Trophoblast cell (in vitro differentiated cells and primary cell): Measurements from ENCODE around the gene ADARB1.
A peak's percentile ranks its signal among the peaks of the same experiment; 100 is the strongest.

Experiments
- DNase-seq, 2 donors: peaks; one replicate each; pipeline ENCODE4 v3.0.0-alpha.2; 2016
- H2AFZ ChIP-seq: 2 replicates; pipeline ENCODE4 v1.6.1; 2013; ENCODE audit warnings: low read length, moderate library complexity, mild to moderate bottlenecking; ENCODE audit not compliant: insufficient read depth, poor library complexity
- H2AK5ac ChIP-seq: 2 replicates; pipeline ENCODE4 v1.6.1; 2013; ENCODE audit warnings: mild to moderate bottlenecking, low read length
- H2BK120ac ChIP-seq: 2 replicates; pipeline ENCODE4 v1.6.1; 2013; ENCODE audit warnings: low read length, mild to moderate bottlenecking, moderate library complexity; ENCODE audit not compliant: insufficient read depth, poor library complexity
- H2BK12ac ChIP-seq: 2 replicates; pipeline ENCODE4 v1.6.1; 2013; ENCODE audit warnings: mild to moderate bottlenecking, low read length, moderate library complexity
- H2BK5ac ChIP-seq: 2 replicates; pipeline ENCODE4 v1.6.1; 2013; ENCODE audit warnings: low read length, low read depth, moderate library complexity, mild to moderate bottlenecking; ENCODE audit not compliant: poor library complexity
- H3K14ac ChIP-seq: 2 replicates; pipeline ENCODE4 v1.6.1; 2013; ENCODE audit warnings: mild to moderate bottlenecking, low read length
- H3K18ac ChIP-seq: 2 replicates; pipeline ENCODE4 v1.6.1; 2013; ENCODE audit warnings: mild to moderate bottlenecking, low read length
- H3K23ac ChIP-seq: 2 replicates; pipeline ENCODE4 v1.6.1; 2013; ENCODE audit warnings: low read length
- H3K27ac ChIP-seq: 2 replicates; pipeline ENCODE4 v1.5.1; 2013; ENCODE audit warnings: low read depth, mild to moderate bottlenecking, inconsistent platforms, low read length, moderate library complexity
- H3K27me3 ChIP-seq: 2 replicates; pipeline ENCODE4 v1.6.1; 2013; ENCODE audit warnings: inconsistent platforms, mild to moderate bottlenecking, low read length, moderate library complexity; ENCODE audit not compliant: insufficient read depth
- H3K36me3 ChIP-seq, 2 experiments: 1 replicate in 1 of 2; 2 replicates in 1 of 2; pipeline ENCODE4 v1.6.1; 2013; ENCODE audit warnings: low read length in 2 of 2, mild to moderate bottlenecking in 2 of 2, moderate library complexity in 1 of 2; ENCODE audit not compliant: insufficient read depth in 2 of 2, control insufficient read depth in 1 of 2
- H3K4ac ChIP-seq: 2 replicates; pipeline ENCODE4 v1.6.1; 2013; ENCODE audit warnings: low read depth, mild to moderate bottlenecking, low read length, moderate library complexity
- H3K4me1 ChIP-seq, 2 experiments: 1 replicate in 1 of 2; 2 replicates in 1 of 2; pipeline ENCODE4 v1.6.1; 2013; ENCODE audit warnings: low read length in 2 of 2, mild to moderate bottlenecking in 2 of 2, moderate library complexity in 1 of 2; ENCODE audit not compliant: insufficient read depth in 2 of 2, control insufficient read depth in 1 of 2
- H3K4me2 ChIP-seq: 2 replicates; pipeline ENCODE4 v1.6.1; 2013; ENCODE audit warnings: inconsistent platforms, mild to moderate bottlenecking, low read length, moderate library complexity
- H3K4me3 ChIP-seq: 2 replicates; pipeline ENCODE4 v1.5.1; 2013; ENCODE audit warnings: mild to moderate bottlenecking, low read depth, low read length, inconsistent platforms
- H3K79me1 ChIP-seq: one replicate; pipeline ENCODE4 v1.6.1; 2013; ENCODE audit warnings: low read length
- H3K79me2 ChIP-seq: 2 replicates; pipeline ENCODE4 v1.6.1; 2013; ENCODE audit warnings: low read length, mild to moderate bottlenecking; ENCODE audit not compliant: control insufficient read depth, insufficient read depth, poor library complexity
- H3K9ac ChIP-seq: 2 replicates; pipeline ENCODE4 v1.6.1; 2013; ENCODE audit warnings: mild to moderate bottlenecking, low read length
- H3K9me3 ChIP-seq: 2 replicates; pipeline ENCODE4 v1.6.1; 2013; ENCODE audit warnings: low read depth, mild to moderate bottlenecking, control low read depth, inconsistent platforms, low read length; ENCODE audit not compliant: insufficient read depth
- H4K12ac ChIP-seq: 2 replicates; pipeline ENCODE4 v1.6.1; 2013; ENCODE audit warnings: low read depth, mild to moderate bottlenecking, low read length, moderate library complexity
- H4K8ac ChIP-seq: 2 replicates; pipeline ENCODE4 v1.6.1; 2013; ENCODE audit warnings: low read depth, mild to moderate bottlenecking, low read length, moderate library complexity
- H4K91ac ChIP-seq: one replicate; pipeline ENCODE4 v1.6.1; 2013; ENCODE audit warnings: low read depth, mild to moderate bottlenecking, low read length, moderate library complexity
- WGBS: extraction: QIAGEN DNeasy Blood & Tissue Kit; methylation state at CpG from one replicate; pipeline ENCODE4 v1.1.7; 2013; ENCODE audit warnings: missing lambda C conversion rate; ENCODE audit not compliant: insufficient read length, insufficient coverage; ENCODE audit errors: extremely low coverage; 5-methylcytosine and 5-hydroxymethylcytosine counted together

ADARB1 gene

DNA sequence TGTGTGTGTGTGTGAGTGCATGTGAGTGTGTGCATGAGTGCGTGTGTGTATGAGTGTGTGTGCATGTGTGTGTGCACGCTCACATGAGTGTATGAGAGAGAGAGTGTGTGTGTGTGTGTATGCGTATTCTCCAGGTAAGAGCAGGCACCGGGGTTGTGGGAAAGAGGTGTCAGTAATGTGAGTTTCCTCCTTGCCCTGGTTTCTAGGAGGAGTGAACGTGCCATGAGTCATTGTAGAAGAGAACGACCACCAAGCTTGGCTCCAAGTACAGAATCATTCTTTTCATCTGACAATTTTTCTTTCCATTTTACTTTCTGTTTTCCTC, 134.2 kb downstream of the ADARB1 start:
- Histone ChIP-seq H3K23ac (no peak overlapping the region), H3K4ac (no peak overlapping the region), H3K4me3 (no peak overlapping the region), H4K91ac (no peak overlapping the region), H3K14ac (no peak overlapping the region), H2BK120ac (no peak overlapping the region), H2BK12ac (no peak overlapping the region), H3K9me3 (peaks cover 2% of the 10 kb centered on the region), H3K27ac (no peak overlapping the region), H3K27me3 (no peaks in the 10 kb centered on the region), H3K4me2 (no peak overlapping the region), H3K79me2 (no peaks in the 10 kb centered on the region), H2AFZ (no peak overlapping the region), H3K79me1 (no peaks in the 10 kb centered on the region), H2BK5ac (no peak overlapping the region), H3K36me3 (peaks cover 14 to 17% of the 10 kb centered on the region in 2 experiments), H3K9ac (no peak overlapping the region), H4K8ac (no peak overlapping the region), H3K18ac (no peak overlapping the region), H4K12ac (no peak overlapping the region), H2AK5ac (no peak overlapping the region), H3K4me1 (peaks cover 0 to 4% of the 10 kb centered on the region in 2 experiments)
- no CpG with 5 or more reads among the region's 6 CpGs for WGBS
- DNase-seq, result no peak

DNA sequence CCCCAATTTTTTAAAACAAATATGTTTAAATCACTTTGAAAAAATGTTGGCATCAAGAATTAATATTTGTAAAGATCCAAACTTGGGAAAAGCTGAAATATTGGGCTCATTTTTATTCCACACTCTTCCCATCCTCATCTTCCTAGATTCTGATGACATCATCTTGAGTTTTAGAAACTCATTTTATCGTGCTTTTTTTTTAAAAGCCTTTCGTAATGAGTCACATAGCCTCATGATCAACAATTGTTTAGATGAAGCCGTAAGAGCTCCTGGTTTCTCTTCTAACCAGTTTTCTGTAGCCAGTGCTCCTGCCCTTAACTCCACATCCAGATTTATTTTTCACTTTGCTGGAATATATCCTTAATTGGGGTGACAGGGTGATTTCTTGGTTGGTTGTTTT, 134.7 kb downstream of the ADARB1 start:
- Histone ChIP-seq H4K91ac (no peak overlapping the region), H2AFZ (no peak overlapping the region), H3K23ac (no peak overlapping the region), H2BK120ac (no peak overlapping the region), H3K79me2 (no peaks in the 10 kb centered on the region), H4K8ac (no peak overlapping the region), H3K4me1 (peaks cover 0 to 4% of the 10 kb centered on the region in 2 experiments), H3K4me3 (no peak overlapping the region), H3K18ac (no peak overlapping the region), H3K27ac (no peak overlapping the region), H3K9me3 (peaks cover 2% of the 10 kb centered on the region), H2BK5ac (no peak overlapping the region), H3K9ac (no peak overlapping the region), H3K79me1 (no peaks in the 10 kb centered on the region), H3K4me2 (no peak overlapping the region), H3K27me3 (no peaks in the 10 kb centered on the region), H4K12ac (no peak overlapping the region), H2BK12ac (no peak overlapping the region), H3K4ac (no peak overlapping the region), H2AK5ac (no peak overlapping the region), H3K36me3 (peaks cover 14 to 17% of the 10 kb centered on the region in 2 experiments), H3K14ac (no peak overlapping the region)
- peak in 1 of 2 donors; percentile 7 for DNase-seq
- no CpG with 5 or more reads among the region's 3 CpGs for WGBS

GRCh38 chr21:45209685-45210284, 135.4 kb downstream of the ADARB1 start:
- no peak overlapping the region for H3K18ac ChIP-seq
- H2BK5ac ChIP-seq, result no peak overlapping the region
- H4K91ac ChIP-seq, result no peak overlapping the region
- H3K36me3 ChIP-seq, result peaks cover 11 to 12% of the 10 kb centered on the region in 2 experiments
- no peak overlapping the region for H4K8ac ChIP-seq
- no peak overlapping the region for H3K9ac ChIP-seq
- DNase-seq, result peak in 1 of 2 donors; percentile 5
- peaks cover 0 to 4% of the 10 kb centered on the region in 2 experiments for H3K4me1 ChIP-seq
- no peaks in the 10 kb centered on the region for H3K79me1 ChIP-seq
- H3K4me3 ChIP-seq, result no peak overlapping the region
- no peak overlapping the region for H3K4ac ChIP-seq
- no peak overlapping the region for H3K23ac ChIP-seq
- no peaks in the 10 kb centered on the region for H3K27me3 ChIP-seq
- H3K14ac ChIP-seq, result no peak overlapping the region
- no CpG with 5 or more reads among the region's 8 CpGs for WGBS
- H3K9me3 ChIP-seq, result peaks cover 2% of the 10 kb centered on the region
- no peaks in the 10 kb centered on the region for H3K79me2 ChIP-seq
- H2AFZ ChIP-seq, result no peak overlapping the region
- no peak overlapping the region for H2BK120ac ChIP-seq
- no peak overlapping the region for H4K12ac ChIP-seq
- H3K27ac ChIP-seq, result no peak overlapping the region
- H2AK5ac ChIP-seq, result no peak overlapping the region
- no peak overlapping the region for H3K4me2 ChIP-seq
- H2BK12ac ChIP-seq, result no peak overlapping the region

DNA sequence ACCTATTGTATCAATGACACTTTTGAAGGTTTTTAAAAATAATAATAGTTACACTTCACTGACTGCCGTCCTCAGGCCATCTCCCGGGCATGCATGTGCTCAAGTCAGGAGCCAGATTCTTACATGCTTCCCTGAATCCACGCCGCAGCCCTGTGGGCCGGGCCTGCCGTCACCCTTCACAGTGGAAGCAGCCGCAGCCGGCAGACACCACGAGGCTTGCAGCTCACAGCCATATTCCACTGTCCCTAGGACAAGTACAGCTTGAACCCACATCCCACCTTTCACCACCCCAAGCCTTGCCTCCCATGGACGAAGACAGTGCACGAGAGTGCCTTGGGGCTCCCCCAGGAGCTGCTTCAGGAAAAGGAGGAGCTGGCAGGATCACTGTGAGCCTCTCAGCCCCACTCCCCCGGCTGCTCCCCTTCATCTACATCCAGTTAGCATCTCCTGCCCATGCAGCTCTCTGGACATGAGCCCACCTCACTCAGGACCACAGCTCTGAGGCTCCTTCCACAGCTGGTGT, 136.1 kb downstream of the ADARB1 start:
- Histone ChIP-seq H3K4me2 (no peak overlapping the region), H2AK5ac (no peak overlapping the region), H4K91ac (no peak overlapping the region), H2BK120ac (no peak overlapping the region), H3K4me3 (no peak overlapping the region), H2BK12ac (no peak overlapping the region), H3K9me3 (peaks cover 2% of the 10 kb centered on the region), H3K9ac (no peak overlapping the region), H2BK5ac (no peak overlapping the region), H4K8ac (no peak overlapping the region), H3K23ac (no peak overlapping the region), H3K27me3 (no peaks in the 10 kb centered on the region), H4K12ac (no peak overlapping the region), H3K79me2 (no peaks in the 10 kb centered on the region), H3K18ac (no peak overlapping the region), H2AFZ (no peak overlapping the region), H3K4me1 (peaks cover 0 to 4% of the 10 kb centered on the region in 2 experiments), H3K27ac (no peak overlapping the region), H3K79me1 (no peaks in the 10 kb centered on the region), H3K4ac (no peak overlapping the region), H3K36me3 (peaks cover 9 to 11% of the 10 kb centered on the region in 2 experiments), H3K14ac (no peak overlapping the region)
- no CpG with 5 or more reads among the region's 12 CpGs for WGBS
- no peak for DNase-seq
